ENCODE data around the gene RFNG.

RFNG gene

DNA sequence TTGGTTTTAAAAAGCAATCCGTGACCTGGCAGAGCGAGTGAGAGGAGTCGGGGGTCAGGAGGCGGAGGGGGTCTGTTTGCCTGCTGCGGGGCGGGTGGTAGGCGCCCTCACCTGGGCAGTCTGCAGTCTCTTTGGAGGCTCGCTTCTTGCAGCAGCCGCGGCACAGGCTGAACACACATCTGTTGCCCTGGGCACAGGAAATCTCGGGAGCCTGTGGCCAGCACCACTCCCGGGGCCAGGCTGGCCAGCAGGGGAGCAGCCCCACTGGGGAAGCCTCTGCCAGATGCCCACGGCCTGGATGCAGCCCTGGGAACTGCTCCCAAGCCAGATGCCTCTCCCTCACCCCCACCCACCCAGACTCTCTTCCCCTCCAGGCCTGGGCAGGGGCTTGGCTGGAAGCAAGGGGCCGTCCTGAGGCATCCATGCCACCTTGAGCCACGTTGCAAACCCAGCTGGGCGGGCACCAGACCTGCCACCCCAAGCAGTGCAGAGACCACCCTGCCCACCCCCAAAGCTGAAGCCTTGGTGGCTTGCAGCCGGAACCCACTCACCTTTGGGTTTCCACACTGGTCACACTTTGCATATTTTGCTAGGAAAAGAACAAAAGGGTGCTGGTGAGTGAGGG is 6.7 kb upstream of the RFNG start:
- DNase-seq = no peak

DNA sequence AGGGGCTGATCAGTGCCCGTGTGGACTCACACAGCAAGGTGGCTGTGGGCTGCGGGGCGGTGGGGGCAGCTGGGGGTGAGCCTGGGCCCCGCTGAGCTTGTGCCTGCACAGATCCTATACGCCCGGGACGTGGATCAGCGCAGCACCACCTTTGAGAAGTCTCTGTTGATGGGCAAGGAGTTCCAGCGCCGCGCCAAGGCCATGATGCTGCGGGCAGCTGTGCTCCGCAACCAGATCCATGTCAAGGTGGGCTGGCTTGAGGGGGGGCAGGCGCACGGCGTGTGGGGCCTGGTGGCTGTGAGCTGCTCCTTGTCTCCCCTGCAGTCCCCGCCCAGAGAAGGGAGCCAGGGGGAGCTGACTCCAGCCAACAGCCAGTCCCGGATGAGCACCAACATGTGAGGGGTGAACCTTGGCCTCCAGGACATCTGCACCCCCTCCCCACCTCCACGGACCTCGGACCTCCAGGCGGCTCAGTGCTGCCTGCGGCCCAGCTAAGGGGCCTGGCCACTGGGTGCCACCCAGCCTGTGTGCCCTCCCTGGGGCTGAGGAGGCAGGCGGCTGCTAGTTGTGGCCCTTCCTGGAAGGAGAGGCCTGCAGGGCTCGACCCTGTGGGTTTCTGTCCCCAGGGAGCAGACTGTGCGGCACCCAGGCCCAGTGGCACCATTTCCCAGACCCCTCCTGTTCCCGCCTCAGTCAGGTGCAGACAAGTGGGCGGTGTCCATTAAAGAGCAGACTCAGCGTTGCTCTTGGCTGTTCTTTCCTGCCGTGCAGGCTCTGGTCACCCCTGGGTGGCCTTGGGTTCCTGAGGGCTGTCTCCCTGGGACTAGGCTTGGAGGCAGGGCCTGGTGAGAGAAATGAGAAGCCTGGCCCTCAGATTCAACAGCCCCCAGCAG is 5.4 kb upstream of the RFNG start:
- no peak for DNase-seq

DNA sequence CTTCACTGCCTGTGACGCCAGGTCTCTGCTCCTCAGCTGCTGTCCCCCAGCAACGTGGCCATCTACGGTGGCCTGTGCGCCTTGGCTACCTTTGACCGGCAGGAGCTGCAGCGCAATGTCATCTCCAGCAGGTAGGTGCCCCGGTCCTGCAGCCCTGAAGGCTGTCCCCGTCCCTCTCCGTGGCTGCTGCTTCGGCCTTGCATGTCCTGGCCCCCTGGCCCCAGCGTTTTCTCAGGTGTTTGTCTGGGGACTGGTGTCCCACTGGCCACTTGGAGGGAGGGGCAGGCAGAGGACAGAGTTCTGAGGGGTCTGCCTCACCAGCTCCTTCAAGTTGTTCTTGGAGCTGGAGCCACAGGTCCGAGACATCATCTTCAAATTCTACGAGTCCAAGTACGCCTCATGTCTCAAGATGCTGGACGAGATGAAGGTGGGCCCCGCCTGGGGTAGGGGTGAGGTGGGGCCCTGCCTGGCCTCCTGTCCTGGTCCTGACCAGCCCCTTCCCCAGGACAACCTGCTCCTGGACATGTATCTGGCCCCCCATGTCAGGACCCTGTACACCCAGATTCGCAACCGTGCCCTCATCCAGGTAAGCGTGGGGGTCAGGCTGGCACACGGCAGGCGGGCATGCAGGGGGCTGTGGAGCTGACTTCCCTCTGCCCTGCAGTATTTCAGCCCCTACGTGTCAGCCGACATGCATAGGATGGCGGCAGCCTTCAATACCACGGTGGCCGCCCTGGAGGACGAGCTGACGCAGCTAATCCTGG is 4.5 kb upstream of the RFNG start:
- no peak for DNase-seq

DNA sequence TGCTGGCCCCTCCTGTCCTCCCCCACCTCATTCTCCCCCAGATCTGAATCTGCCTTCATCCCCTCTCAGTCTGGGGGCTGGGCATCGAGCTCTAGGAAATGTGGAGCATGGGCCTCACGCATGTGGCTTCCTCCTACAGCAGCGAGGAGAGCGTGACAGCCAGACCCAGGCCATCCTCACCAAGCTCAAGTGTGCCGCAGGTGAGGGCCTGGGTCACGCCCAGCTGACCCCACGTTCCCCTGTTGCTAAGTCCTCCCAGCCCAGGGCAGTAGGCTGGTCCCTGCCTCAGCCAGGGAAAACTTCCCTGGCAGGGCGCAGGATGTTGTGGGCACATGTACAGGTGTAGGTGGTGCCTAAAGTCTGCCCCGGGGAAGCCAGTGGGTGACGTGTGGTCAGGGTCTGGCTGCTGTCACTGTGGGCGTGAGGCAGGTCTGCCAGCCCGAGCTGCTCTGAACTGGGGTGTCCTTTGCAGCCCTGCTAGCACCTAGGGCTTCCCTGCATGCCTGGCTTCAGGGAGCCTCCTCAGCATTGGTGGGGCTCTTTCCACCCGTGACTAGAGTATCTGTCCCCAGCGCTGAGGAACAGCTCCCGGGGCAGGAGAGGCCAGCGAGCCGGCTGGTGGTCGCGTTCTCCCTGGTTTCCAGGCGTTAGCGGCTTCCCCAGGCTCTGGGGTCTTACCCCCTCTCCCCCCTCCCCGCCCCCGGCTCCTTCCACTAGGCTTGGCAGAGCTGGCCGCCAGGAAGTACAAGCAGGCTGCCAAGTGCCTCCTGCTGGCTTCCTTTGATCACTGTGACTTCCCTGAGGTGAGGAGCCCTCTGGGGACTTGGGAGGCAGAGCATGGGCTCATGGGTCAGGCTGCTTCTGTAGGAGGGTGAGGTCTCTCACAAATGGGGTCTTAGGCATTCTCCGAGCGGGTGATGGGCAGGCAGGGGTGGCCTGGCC is 3.7 kb upstream of the RFNG start:
- DNase-seq = no peak

DNA sequence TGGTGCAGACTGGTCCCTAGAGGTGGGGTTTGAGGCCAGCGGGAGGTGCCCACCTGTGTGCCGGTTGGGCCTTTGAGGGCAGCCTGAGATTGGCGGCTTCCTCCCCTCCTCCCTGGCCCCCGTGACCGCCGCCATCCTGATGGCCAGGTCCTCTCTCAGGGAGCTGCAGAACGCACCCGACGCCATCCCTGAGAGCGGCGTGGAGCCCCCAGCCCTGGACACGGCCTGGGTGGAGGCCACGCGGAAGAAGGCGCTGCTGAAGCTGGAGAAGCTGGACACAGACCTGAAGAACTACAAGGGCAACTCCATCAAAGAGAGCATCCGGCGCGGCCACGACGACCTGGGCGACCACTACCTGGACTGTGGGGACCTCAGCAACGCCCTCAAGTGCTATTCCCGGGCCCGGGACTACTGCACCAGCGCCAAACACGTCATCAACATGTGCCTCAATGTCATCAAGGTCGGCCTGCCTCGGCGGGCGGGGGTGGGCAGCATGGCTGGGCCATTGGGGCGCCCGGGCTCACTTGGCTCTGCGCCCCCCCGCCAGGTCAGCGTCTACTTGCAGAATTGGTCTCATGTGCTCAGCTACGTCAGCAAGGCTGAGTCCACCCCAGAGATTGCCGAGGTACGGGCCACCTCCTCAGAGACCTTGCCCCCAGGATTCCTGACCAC is 2.9 kb upstream of the RFNG start:
- DNase-seq = no peak

DNA sequence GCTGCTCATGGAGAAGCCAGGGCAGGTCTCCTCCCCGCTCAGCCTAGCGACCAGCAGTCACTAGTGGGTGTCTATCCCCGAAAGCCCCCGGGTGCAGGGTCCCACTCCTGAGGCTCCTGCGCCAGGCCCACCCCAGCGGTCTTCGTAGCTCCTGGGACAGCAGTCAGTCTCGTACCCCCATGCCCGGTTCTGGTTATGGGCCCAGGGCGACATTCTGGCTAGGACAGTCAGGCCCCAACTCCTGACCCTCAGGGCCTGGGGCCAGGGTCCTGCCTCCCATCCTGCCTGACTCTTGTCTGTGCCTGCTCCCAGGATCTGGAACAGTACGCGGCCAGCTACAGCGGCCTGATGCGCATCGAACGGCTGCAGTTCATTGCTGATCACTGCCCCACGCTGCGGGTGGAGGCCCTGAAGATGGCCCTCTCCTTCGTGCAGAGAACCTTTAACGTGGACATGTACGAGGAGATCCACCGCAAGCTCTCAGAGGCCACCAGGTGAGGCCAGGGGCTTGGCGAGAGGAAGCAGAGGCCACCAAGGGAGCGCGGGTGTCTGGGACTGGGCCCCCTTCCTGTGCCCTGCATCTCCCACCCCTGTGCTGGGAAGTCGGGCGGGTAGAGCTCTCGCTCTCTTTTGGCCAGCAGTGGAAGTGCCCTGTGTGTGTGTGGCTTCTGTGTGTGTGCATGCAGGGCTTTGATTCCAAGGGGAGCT is 2.1 kb upstream of the RFNG start:
- no peak for DNase-seq

GRCh38 chr17:82053130-82053529 is 1.5 kb upstream of the RFNG start:
- no peak for DNase-seq

DNA sequence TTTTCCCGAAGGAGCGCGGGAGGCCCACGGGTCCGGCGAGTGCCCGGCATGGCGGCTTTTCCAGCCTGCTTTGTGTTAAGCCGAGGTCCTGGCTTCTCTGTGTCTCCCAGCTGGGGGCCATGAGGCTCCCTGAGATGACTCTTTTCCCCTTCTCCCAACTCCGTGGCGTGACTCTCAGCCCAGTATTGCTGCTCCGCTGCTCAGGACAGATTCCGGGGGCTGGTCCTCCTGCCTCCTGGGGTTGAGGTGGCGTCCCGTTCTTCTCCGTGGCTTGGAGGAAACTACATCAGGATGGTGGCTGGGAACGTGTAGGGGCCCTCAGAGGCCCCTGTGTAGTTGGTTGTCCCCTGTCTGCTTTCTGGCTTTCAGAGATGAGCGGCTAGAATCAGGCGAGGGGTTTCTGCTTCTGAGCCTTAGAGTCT is 1.0 kb upstream of the RFNG start:
- no peak for DNase-seq

GRCh38 chr17:82050761-82051641 is 610 bp downstream of the RFNG start:
- DNase-seq = no peak

DNA sequence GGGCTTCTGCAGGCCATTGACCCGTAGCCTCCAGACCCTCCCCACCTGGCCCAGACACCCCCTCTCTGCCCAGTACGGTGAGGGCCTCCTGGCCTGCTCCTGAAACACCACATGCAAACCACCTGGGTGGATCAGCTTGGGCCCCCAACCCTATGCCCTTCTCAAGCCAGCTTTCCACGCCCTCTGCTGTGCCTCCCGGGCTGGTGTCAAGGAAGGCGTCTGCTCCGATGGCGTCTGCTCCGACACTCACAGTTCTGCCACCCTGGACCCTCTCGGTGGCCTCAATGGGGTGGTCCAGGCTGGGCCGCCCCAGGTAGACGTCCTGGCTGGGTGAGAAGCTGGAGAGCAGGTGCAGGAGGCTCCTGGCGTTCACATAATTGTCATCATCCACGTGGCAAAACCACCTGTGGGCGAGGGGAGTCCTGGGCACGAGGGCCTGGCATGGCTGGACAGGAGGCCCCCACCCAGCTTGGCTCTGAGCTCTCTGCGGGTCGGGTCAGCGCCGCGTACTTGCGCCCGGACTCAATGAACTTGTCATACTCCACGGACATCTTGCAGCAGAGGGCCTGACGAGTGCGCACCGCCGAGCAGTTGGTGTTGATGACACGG is 1.4 kb downstream of the RFNG start:
- DNase-seq = no peak

DNA sequence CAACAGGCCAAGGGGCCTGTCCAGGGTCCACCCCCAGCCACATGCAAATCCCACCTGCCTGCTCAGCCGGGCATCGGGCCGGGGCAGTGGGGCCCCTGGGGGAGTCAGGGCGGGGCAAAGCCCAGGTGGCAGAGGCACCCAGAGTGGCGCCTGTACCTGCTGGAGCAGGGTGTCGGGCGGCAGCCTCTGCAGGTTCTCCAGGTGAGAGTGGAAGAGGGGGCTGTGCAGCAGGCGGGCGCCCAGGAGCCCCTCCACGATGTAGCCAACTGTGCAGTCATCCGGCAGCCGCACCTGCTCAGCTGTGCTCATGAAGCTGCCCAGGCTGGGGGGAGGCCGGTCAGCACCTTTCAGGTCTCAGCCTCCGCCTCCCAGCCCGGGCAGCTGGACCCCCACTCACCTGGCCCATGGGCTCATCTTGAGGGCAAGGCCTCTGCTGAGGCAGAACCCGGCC is 2.1 kb downstream of the RFNG start:
- DNase-seq = no peak

- DNase-seq = no peak
These were observed 2.5 kb downstream of the RFNG start for GRCh38 chr17:82049106-82049505.

GRCh38 chr17:82048571-82048971 is 3.0 kb downstream of the RFNG start:
- no peak for DNase-seq

DNA sequence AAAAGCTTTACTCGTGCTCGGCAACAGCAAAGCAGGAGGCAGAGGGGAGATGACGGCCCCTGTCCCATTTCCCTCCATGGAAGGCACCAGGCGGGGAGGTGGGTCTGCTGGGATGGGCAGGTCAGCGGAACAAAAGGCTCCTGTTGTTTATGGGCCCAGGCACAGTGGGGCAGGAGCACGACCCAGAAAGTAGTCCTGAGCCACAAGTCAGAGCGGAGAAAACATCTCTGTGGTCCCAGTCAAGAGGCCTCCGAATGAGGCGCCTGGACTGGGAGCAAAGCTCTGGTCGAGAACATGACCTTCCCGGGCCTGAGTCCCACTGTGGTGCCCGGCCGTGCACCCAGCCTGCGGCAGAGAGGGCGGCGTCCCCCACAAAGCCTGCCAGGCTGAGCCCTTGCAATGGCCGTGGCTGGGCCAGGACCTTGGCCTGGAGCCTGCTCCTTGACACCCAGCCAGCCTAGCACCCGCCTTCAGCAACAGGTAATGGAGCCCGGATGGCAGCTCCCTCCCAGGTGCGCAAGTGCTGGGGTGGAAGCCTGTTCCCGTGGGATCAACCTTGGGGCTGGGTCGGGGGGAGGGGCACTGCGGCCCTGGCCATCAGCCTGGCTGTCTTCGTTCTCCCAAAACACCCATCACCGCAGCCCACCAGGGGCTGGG is 3.6 kb downstream of the RFNG start:
- DNase-seq = no peak

DNA sequence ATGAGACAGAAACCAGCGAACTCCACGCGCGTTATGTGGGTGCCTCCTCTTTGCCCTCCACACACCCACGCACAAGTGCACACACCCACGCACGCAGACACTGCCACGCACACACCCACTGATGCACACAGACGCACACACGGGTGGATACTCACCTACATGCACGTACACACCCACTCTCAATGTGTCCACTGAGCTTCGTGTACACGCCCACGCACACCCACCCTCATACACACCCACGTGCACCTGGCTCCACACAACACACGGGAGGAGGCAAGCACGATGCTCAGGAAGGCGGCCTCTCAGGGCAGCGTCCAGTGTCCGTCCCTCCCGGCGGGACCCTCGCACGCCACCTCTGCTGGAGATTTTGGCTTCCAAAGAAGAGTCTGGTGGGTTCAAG is 4.2 kb downstream of the RFNG start:
- DNase-seq = no peak

- no peak for DNase-seq
These were observed 4.7 kb downstream of the RFNG start for GRCh38 chr17:82046903-82047302.

- DNase-seq = no peak
These were observed 5.6 kb downstream of the RFNG start for GRCh38 chr17:82045936-82046484.

DNA sequence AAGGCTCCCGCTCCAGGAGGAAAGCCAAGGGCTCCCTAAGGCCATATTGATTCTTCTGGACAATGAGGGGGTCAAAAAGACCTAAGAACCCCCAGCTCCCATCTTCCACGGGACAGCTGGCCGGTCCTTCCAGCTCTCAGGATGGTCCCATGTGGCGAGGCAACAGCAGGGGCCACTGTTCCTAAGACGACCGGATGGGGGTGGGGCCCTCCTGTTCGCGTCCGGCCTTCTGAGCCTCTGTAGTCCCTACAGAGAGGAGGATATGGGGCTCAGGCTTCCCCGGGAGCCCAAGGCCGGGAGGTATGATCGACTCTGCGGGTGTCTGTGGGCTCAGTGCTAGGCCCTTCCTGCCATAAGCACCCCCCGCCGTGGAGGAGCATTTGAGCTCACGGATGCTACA is 8.1 kb downstream of the RFNG start:
- DNase-seq = no peak

DNA sequence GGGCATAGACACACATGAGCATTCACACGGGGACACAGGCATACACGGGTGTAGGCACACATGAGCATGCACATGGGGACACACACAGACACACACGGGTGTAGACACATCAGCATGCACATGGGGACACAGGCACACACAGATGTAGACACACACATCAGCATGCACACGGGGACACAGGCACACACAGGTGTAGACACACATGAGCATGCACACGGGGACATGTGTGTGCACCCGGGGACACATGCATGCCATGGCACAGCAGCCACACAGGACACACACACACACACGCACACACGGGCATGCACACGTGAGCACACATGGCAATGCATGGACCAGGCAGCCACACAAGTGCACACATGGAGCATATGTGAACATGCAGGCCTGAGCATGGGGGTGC is 9.0 kb downstream of the RFNG start:
- DNase-seq = no peak
